Stomach (tissue), 9 donors: ENCODE data around the gene FAP. TPM values are rescaled to one million over a fixed set of nuclear protein-coding genes. Genes with fewer than 3 reads are reported as not detected.
A peak's percentile ranks its signal among the peaks of the same experiment; 100 is the strongest.

Experiments used
- DNase-seq, 2 donors: peaks; one replicate each; pipeline versions ENCODE4 v3.0.0 to v3.0.0-alpha.2; 2013 to 2019
- H3K27ac ChIP-seq, 5 donors: fragments of 200-600 bp in 4 of 5; sonication (generic) in 4 of 5; one replicate each; pipeline ENCODE4 v1.5.1; 2013 to 2019; ENCODE audit warnings: mild to moderate bottlenecking in 1 of 5, moderate library complexity in 1 of 5
- H3K27me3 ChIP-seq, 3 donors: fragments of 200-600 bp; sonication (generic); one replicate each; pipeline ENCODE4 v1.5.1; 2017 to 2019; ENCODE audit warnings: mixed run types in 1 of 3
- H3K36me3 ChIP-seq, 4 donors: fragments of 200-600 bp; sonication (generic); 1 replicate in 3 of 4; 2 replicates in 1 of 4; pipeline ENCODE4 v1.5.1; 2016 to 2019
- H3K4me1 ChIP-seq, 4 donors: fragments of 200-600 bp; sonication (generic); one replicate each; pipeline ENCODE4 v1.5.1; 2016 to 2019
- H3K4me3 ChIP-seq, 4 donors: fragments of 200-600 bp; sonication (generic) in 3 of 4; one replicate each; pipeline ENCODE4 v1.5.1; 2016 to 2019; ENCODE audit warnings: mild to moderate bottlenecking in 1 of 4
- H3K9me3 ChIP-seq, 4 donors: fragments of 200-600 bp; sonication (generic); one replicate each; pipeline ENCODE4 v1.5.1; 2016 to 2019
- EP300 ChIP-seq: sonication (generic); formaldehyde crosslinking; IDR thresholded peaks from one replicate; pipeline ENCODE4 v1.6.1; 2017; ENCODE audit warnings: antibody characterized with exemption
- POLR2A ChIP-seq, 4 donors: fragments of 450-650 bp; IDR thresholded peaks; one replicate each; pipeline ENCODE4 v1.6.1; 2016; ENCODE audit warnings: antibody characterized with exemption in 4 of 4, control low read depth in 2 of 4, mild to moderate bottlenecking in 1 of 4, moderate library complexity in 1 of 4
- POLR2AphosphoS5 ChIP-seq, 3 donors: sonication (generic); formaldehyde crosslinking; IDR thresholded peaks; one replicate each; pipeline ENCODE4 v1.6.1; 2016; ENCODE audit warnings: antibody characterized with exemption in 3 of 3
- WGBS, 5 donors: extraction: QIAGEN DNeasy Blood & Tissue Kit in 3 of 5; methylation state at CpG; one replicate each; pipeline versions ENCODE4 v1.1.5 to v1.1.7; 2013 to 2018; 5-methylcytosine and 5-hydroxymethylcytosine counted together
- intact Hi-C: fragments of 100-400 bp; cut with DNase I; formaldehyde crosslinking; loops from one replicate; pipeline ENCODE4 v1.15.1; 2023; ENCODE audit warnings: low total_unique reads
- polyA plus RNA-seq, 3 donors: library from polyadenylated mRNA; stranded (reverse); fragments of 200-250 nt; gene quantifications; one replicate each; pipeline ENCODE4 v1.2.3, GENCODE V29; 2013
- total RNA-seq, 5 donors: library from RNA; depleted of rRNA; stranded (reverse); fragments of >200 nt; gene quantifications; one replicate each; pipeline versions ENCODE4 v1.1.0 to v1.2.3, GENCODE V29; 2014 to 2016
- TF ChIP-seq, protein P1 (sequence below), 7 experiments: fragments of 450-650 bp in 4 of 7; fragments of 200-600 bp in 3 of 7; sonication (generic) in 3 of 7; IDR thresholded peaks; one replicate each; pipeline ENCODE4 v1.5.1; 2016 to 2019; ENCODE audit warnings: antibody characterized with exemption in 7 of 7, control low read depth in 2 of 7, mild to moderate bottlenecking in 1 of 7
- donor health status: healthy with polysubstance abuse.
- donor health status: Bipolar disorder and iron deficiency.
- donor health status: healthy.

FAP gene
- total and polyA plus RNA-seq, 8 donors, result 0.87 to 15.1 (median 3.8) TPM; not detected in 2

DNA sequence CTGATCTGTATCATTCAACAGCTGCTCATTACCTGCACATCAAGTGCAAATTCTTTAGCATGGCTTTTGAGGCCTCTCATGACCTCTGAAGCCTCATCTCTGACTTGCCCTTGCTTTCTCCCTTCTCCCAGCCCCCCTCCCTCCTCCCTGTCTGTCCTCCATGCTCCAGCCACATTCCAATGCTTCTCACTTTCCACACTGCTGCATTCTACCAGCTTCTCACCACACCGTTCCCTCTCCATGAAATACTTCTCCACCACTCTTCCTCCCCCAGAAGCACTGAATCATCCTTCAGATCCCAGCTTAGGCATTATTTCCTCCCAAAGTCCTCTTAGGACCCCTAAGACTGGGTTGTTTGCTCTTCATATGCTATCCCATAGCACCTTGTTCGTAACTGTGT, 118.1 kb downstream of the FAP start:
- no peak for DNase-seq
- intact Hi-C loops, result loop anchor here (5.0 kb wide), 1 partner anchor 123 kb away; no protein-coding TSS in a partner anchor
- TF ChIP-seq EP300 (no peak), POLR2AphosphoS5 (IDR thresholded peaks at IDR 0.05) (no peak), POLR2A (IDR thresholded peaks at IDR 0.05) (no peak)
- TF ChIP-seq, protein P1, sequence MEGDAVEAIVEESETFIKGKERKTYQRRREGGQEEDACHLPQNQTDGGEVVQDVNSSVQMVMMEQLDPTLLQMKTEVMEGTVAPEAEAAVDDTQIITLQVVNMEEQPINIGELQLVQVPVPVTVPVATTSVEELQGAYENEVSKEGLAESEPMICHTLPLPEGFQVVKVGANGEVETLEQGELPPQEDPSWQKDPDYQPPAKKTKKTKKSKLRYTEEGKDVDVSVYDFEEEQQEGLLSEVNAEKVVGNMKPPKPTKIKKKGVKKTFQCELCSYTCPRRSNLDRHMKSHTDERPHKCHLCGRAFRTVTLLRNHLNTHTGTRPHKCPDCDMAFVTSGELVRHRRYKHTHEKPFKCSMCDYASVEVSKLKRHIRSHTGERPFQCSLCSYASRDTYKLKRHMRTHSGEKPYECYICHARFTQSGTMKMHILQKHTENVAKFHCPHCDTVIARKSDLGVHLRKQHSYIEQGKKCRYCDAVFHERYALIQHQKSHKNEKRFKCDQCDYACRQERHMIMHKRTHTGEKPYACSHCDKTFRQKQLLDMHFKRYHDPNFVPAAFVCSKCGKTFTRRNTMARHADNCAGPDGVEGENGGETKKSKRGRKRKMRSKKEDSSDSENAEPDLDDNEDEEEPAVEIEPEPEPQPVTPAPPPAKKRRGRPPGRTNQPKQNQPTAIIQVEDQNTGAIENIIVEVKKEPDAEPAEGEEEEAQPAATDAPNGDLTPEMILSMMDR (IDR thresholded peaks at IDR 0.05), result no peak
- WGBS, 5 donors, result 82 to 89% (median 87%) methylated on average over 2 of the region's 2 CpGs
- no peaks in the 10 kb centered on the region for H3K27me3 ChIP-seq
- no peak overlapping the region for H3K27ac ChIP-seq
- H3K4me3 ChIP-seq, result no peak overlapping the region
- peaks cover 0 to 3% (median 0%) of the 10 kb centered on the region in 4 donors for H3K4me1 ChIP-seq
- no peaks in the 10 kb centered on the region for H3K9me3 ChIP-seq
- H3K36me3 ChIP-seq, result no peaks in the 10 kb centered on the region

DNA sequence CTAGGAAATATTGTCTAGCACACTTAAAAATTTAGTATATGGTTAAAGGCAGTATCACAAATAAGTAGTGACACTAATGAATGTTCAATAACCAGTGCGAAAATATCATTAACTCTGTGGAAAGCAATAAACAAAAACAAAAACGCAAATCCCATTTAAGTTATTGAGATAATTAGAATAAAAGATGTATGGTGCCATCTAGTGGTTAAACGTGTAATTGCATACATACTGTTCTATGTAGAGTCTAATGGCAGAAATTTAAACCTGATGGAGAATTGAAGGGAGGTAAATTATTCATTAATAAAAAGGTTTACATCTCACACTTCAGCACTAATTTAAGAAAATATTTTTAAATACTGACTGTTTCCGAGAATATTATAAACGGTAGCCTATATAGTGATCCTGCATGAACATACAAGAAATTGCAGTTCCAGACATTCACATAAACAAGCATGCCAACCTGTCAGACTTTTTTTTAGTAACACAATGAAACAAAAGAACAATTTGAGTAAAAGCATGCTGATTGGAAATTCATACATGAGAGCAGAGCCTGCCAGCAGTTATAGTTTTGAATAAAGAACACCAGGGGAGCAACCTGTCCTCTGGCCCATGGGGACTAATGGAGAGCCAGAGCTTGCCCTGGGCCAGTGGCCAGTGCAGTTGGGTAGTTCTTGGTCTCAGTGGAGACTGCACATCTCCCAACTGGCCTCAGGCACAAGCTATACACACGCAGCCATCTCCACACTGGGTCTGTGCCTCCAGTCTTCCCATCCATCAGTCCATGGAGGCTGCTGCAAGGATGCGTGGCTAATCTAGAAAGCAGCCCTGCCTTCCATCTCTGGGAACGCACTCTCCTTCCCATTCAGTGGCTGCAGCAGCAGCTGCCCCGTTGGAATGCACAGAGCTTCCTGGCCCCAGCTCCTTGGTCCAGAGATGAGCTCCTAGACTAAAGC, 119.2 kb downstream of the FAP start:
- H3K9me3 ChIP-seq, result no peaks in the 10 kb centered on the region
- no peaks in the 10 kb centered on the region for H3K36me3 ChIP-seq
- H3K4me1 ChIP-seq, result peaks cover 0 to 3% (median 0%) of the 10 kb centered on the region in 4 donors
- 24 to 31% (median 27%) methylated on average over 9 of the region's 9 CpGs for WGBS, 5 donors
- DNase-seq, result peak in 1 of 2 donors; percentile 81
- no peak overlapping the region for H3K4me3 ChIP-seq
- H3K27ac ChIP-seq, result no peak overlapping the region
- no peaks in the 10 kb centered on the region for H3K27me3 ChIP-seq
- TF ChIP-seq EP300 (no peak), POLR2AphosphoS5 (IDR thresholded peaks at IDR 0.05) (no peak), POLR2A (IDR thresholded peaks at IDR 0.05) (no peak)
- TF ChIP-seq, protein P1 (IDR thresholded peaks at IDR 0.05), result peak in 5 of 7 experiments; percentile 69 to 85 (median 74)
- intact Hi-C loops, result no loop called here

Other genes starting within 250 kb of the FAP start
- gene DPP4, start 169.2 kb downstream of the FAP start, total RNA-seq, result 10 to 100 TPM in 2 of 5 donors, 1 to 10 TPM in 2, under 1 TPM in 1; 0.58 to 30.1 (median 7.6) TPM
- gene DPP4, start 169.2 kb downstream of the FAP start, polyA plus RNA-seq, result 1 to 10 TPM in 1 of 3 donors, under 1 TPM in 2; 0.15 to 3.1 (median 0.58) TPM
- 10 to 100 TPM in 1 of 5 donors, not detected in 4; 59.5 TPM for gene GCG, start 91.2 kb downstream of the FAP start, total RNA-seq
- gene GCG, start 91.2 kb downstream of the FAP start, polyA plus RNA-seq, result 1 to 10 TPM in 1 of 3 donors, under 1 TPM in 2; 0.50 to 4.7 (median 0.83) TPM
- 10 to 100 TPM in 3 of 5 donors, 1 to 10 TPM in 2; 2.6 to 37.5 (median 11.2) TPM for gene IFIH1, start 75.2 kb upstream of the FAP start, total RNA-seq
- gene IFIH1, start 75.2 kb upstream of the FAP start, polyA plus RNA-seq, result 10 to 100 TPM in 1 of 3 donors, 1 to 10 TPM in 2; 6.4 to 10.7 (median 9.5) TPM
- gene GCA, start 100.7 kb upstream of the FAP start, total RNA-seq, result 100 to 1,000 TPM in 1 of 5 donors, 10 to 100 TPM in 4; 10.1 to 239 (median 26.3) TPM
- gene GCA, start 100.7 kb upstream of the FAP start, polyA plus RNA-seq, result 10 to 100 TPM; 17.9 to 28.4 (median 22.0) TPM